A673 (cell line): ENCODE data around the gene PTPA. TPM values are rescaled to one million over a fixed set of nuclear protein-coding genes. Genes with fewer than 3 reads are reported as not detected.

Source experiments
- BruUV-seq: library from RNA; stranded (reverse); fragments of 400-500 nt; replicated peaks from 2 replicates; lab custom pipeline; 2021; lab: Mats Ljungman, UMichigan
- CTCF ChIA-PET: fragments of 300-600 bp; sonication (Branson Sonifier 250); formaldehyde crosslinking; loops from one replicate; lab custom pipeline; 2022; ENCODE audit warnings: antibody characterized with exemption; lab: Charles Lee
- POLR2A ChIA-PET: fragments of 300-600 bp; sonication (Branson Sonifier 250); formaldehyde crosslinking; loops from one replicate; lab custom pipeline; 2022; ENCODE audit warnings: antibody characterized with exemption; ENCODE audit not compliant: low non-redundant PET; lab: Charles Lee
- DNase-seq: peaks from one replicate; pipeline ENCODE4 v3.0.0-alpha.2; 2015; ENCODE audit warnings: low spot score
- H3K27ac ChIP-seq: fragments of 200-600 bp; sonication (generic); 2 replicates; pipeline ENCODE4 v1.5.1; 2016; ENCODE audit warnings: mixed run types, low read depth, mild to moderate bottlenecking, mixed read lengths, antibody characterized with exemption, low read length; ENCODE audit not compliant: poor library complexity, severe bottlenecking
- H3K27me3 ChIP-seq: fragments of 200-600 bp; sonication (generic); replicated peaks from 2 replicates; pipeline ENCODE4 v1.6.1; 2017; ENCODE audit warnings: mixed run types, low read depth, mild to moderate bottlenecking, mixed read lengths, antibody characterized with exemption, low read length; ENCODE audit not compliant: insufficient read depth, poor library complexity
- H3K36me3 ChIP-seq: fragments of 200-600 bp; sonication (generic); 2 replicates; pipeline ENCODE4 v1.6.1; 2016; ENCODE audit warnings: mixed run types, mild to moderate bottlenecking, mixed read lengths, antibody characterized with exemption, low read length; ENCODE audit not compliant: insufficient read depth, poor library complexity, severe bottlenecking
- H3K4me1 ChIP-seq: fragments of 200-600 bp; sonication (generic); 2 replicates; pipeline ENCODE4 v1.6.1; 2017; ENCODE audit warnings: mixed run types, mild to moderate bottlenecking, mixed read lengths, antibody characterized with exemption, low read length; ENCODE audit not compliant: insufficient read depth, poor library complexity, severe bottlenecking
- H3K4me3 ChIP-seq: fragments of 200-600 bp; sonication (generic); 2 replicates; pipeline ENCODE4 v1.5.1; 2016; ENCODE audit warnings: low read depth, mixed run types, mild to moderate bottlenecking, mixed read lengths, low read length; ENCODE audit not compliant: poor library complexity, severe bottlenecking
- H3K9me3 ChIP-seq: fragments of 200-600 bp; sonication (generic); 2 replicates; pipeline ENCODE4 v1.6.1; 2016; ENCODE audit warnings: mixed run types, low read depth, mild to moderate bottlenecking, mixed read lengths, antibody characterized with exemption, low read length; ENCODE audit not compliant: poor library complexity, severe bottlenecking
- EZH2 ChIP-seq: fragments of 200-600 bp; sonication (generic); IDR thresholded peaks from 2 replicates; pipeline ENCODE4 v1.6.1; 2017; ENCODE audit warnings: borderline replicate concordance, low read depth, mild to moderate bottlenecking, mixed read lengths, antibody characterized with exemption, low read length; ENCODE audit not compliant: poor library complexity, severe bottlenecking
- intact Hi-C: fragments of 100-400 bp; cut with micrococcal nuclease; formaldehyde crosslinking; loops from one replicate; pipeline ENCODE4 v1.10.0; 2022; ENCODE audit not compliant: unreplicated experiment
- total RNA-seq: library from RNA; stranded (reverse); gene quantifications from 2 replicates; pipeline ENCODE4 v1.2.3, GENCODE V29; 2021
- TF ChIP-seq, protein P1 (sequence below): fragments of 300-800, 200-600 bp; sonication (generic); conservative IDR thresholded peaks from 2 replicates; pipeline ENCODE4 v1.5.1; 2017; ENCODE audit warnings: low read depth, mild to moderate bottlenecking, antibody characterized with exemption, low read length, moderate library complexity, mixed read lengths

The PTPA gene
- total RNA-seq, 1 experiment from 2014 or later, result 157 TPM

DNA sequence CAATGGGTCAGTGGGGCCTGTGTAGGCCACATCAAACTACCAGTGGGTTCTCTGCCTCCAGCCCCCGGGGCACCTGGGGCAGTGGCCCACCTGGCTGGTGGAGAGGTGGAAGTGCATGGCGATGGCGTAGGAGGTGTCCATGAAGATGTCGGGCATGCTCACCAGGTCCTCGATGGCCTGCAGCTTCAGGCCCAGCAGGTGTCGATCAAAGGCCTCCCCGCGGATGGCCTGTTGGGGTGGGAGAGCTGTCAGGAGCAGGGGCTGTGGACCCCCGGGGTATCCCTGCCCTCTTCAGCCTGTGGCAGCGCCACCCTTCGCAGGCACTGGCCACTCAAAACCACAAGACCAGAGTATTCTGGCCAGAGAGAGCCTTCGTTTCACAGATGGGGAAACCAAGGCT is 15.3 kb upstream of the PTPA start:
- Histone ChIP-seq H3K9me3 (no peaks in the 10 kb centered on the region), H3K36me3 (no peaks in the 10 kb centered on the region), H3K27me3 (no peaks in the 10 kb centered on the region), H3K27ac (no peak overlapping the region), H3K4me1 (no peaks in the 10 kb centered on the region), H3K4me3 (no peak overlapping the region)
- CTCF ChIA-PET, result no interaction called here
- no peak for DNase-seq
- BruUV-seq, result no TSS peak
- intact Hi-C loops, result no loop called here
- POLR2A ChIA-PET, result no interaction called here
- TF ChIP-seq, protein P1, sequence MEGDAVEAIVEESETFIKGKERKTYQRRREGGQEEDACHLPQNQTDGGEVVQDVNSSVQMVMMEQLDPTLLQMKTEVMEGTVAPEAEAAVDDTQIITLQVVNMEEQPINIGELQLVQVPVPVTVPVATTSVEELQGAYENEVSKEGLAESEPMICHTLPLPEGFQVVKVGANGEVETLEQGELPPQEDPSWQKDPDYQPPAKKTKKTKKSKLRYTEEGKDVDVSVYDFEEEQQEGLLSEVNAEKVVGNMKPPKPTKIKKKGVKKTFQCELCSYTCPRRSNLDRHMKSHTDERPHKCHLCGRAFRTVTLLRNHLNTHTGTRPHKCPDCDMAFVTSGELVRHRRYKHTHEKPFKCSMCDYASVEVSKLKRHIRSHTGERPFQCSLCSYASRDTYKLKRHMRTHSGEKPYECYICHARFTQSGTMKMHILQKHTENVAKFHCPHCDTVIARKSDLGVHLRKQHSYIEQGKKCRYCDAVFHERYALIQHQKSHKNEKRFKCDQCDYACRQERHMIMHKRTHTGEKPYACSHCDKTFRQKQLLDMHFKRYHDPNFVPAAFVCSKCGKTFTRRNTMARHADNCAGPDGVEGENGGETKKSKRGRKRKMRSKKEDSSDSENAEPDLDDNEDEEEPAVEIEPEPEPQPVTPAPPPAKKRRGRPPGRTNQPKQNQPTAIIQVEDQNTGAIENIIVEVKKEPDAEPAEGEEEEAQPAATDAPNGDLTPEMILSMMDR, result no peak
- TF ChIP-seq EZH2, result no peak

- no peak for DNase-seq
- Histone ChIP-seq H3K9me3 (no peaks in the 10 kb centered on the region), H3K4me1 (no peaks in the 10 kb centered on the region), H3K36me3 (no peaks in the 10 kb centered on the region), H3K4me3 (no peak overlapping the region), H3K27me3 (no peaks in the 10 kb centered on the region), H3K27ac (no peak overlapping the region)
- TF ChIP-seq, protein P1, result no peak
- TF ChIP-seq EZH2, result no peak
- ChIA-PET POLR2A (no interaction called here), CTCF (no interaction called here)
- intact Hi-C loops, result no loop called here
- BruUV-seq, result no TSS peak
These were observed 13.4 kb upstream of the PTPA start for GRCh38 chr9:129097671-129098306.

DNA sequence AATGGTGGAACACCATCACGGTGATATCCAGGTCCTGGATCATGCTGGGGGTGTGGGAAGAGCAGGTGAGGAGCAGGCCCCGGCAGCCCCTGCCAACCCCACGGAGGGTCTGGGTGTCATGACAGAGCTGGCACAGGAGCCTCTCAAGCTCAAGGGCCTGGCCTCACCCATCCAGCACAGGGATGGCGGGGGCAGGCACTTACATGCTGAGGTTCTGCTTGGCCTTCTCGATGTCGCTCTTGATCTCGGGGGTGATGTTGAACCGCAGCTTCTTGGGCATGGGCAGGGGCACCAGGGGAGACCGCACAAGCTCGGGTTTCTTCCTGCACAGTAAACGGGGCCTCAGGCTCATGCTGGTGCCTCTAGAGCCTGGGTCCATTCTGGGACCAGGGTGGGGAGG is 12.9 kb upstream of the PTPA start:
- POLR2A ChIA-PET, result no interaction called here
- DNase-seq, result no peak
- TF ChIP-seq, protein P1, result no peak
- no peak for TF ChIP-seq EZH2
- H3K4me3 ChIP-seq, result no peak overlapping the region
- H3K4me1 ChIP-seq, result no peaks in the 10 kb centered on the region
- intact Hi-C loops, result no loop called here
- BruUV-seq, result no TSS peak
- H3K9me3 ChIP-seq, result no peaks in the 10 kb centered on the region
- CTCF ChIA-PET, result no interaction called here
- H3K36me3 ChIP-seq, result no peaks in the 10 kb centered on the region
- no peak overlapping the region for H3K27ac ChIP-seq
- no peaks in the 10 kb centered on the region for H3K27me3 ChIP-seq
